H9 (cell line): ENCODE measurements around the gene GTF2H4. TPM values are rescaled to one million over a fixed set of nuclear protein-coding genes. Genes with fewer than 3 reads are reported as not detected.

Experiments
- DNase-seq: peaks from one replicate; pipeline ENCODE4 v3.0.0-alpha.2; 2017
- H2AFZ ChIP-seq: one replicate; pipeline ENCODE4 v1.6.1; 2013; ENCODE audit warnings: mild to moderate bottlenecking, low read length, control low read depth, moderate library complexity
- H2AK5ac ChIP-seq: 2 replicates; pipeline ENCODE4 v1.6.1; 2013; ENCODE audit warnings: low read length, control low read depth, mixed read lengths; ENCODE audit not compliant: insufficient read length
- H2BK120ac ChIP-seq: one replicate; pipeline ENCODE4 v1.6.1; 2013; ENCODE audit warnings: low read depth, mild to moderate bottlenecking, low read length, control low read depth, inconsistent platforms; ENCODE audit not compliant: poor library complexity, severe bottlenecking
- H2BK12ac ChIP-seq: 2 replicates; pipeline ENCODE4 v1.6.1; 2013; ENCODE audit warnings: low read length, control low read depth, mixed read lengths, low read depth; ENCODE audit not compliant: insufficient read length
- H2BK15ac ChIP-seq: 2 replicates; pipeline ENCODE4 v1.6.1; 2013; ENCODE audit warnings: low read depth, low read length, control low read depth
- H2BK20ac ChIP-seq: one replicate; pipeline ENCODE4 v1.6.1; 2013; ENCODE audit warnings: low read depth, mild to moderate bottlenecking, low read length, control low read depth, inconsistent platforms; ENCODE audit not compliant: poor library complexity, severe bottlenecking
- H2BK5ac ChIP-seq: 2 replicates; pipeline ENCODE4 v1.6.1; 2013; ENCODE audit warnings: low read length, control low read depth, mixed read lengths; ENCODE audit not compliant: insufficient read length
- H3K14ac ChIP-seq: 2 replicates; pipeline ENCODE4 v1.6.1; 2013; ENCODE audit warnings: low read length, control low read depth; ENCODE audit not compliant: insufficient read depth
- H3K18ac ChIP-seq: 2 replicates; pipeline ENCODE4 v1.6.1; 2013; ENCODE audit warnings: low read depth, mild to moderate bottlenecking, mixed read lengths, low read length, control low read depth; ENCODE audit not compliant: insufficient read length
- H3K23ac ChIP-seq: 2 replicates; pipeline ENCODE4 v1.6.1; 2013; ENCODE audit warnings: low read length, control low read depth, mixed read lengths, low read depth; ENCODE audit not compliant: insufficient read length
- H3K23me2 ChIP-seq: 2 replicates; pipeline ENCODE4 v1.6.1; 2013; ENCODE audit warnings: low read depth, mild to moderate bottlenecking, mixed read lengths, low read length, control low read depth; ENCODE audit not compliant: insufficient read length, poor library complexity, severe bottlenecking
- H3K27ac ChIP-seq: 2 replicates; pipeline ENCODE4 v1.5.1; 2013; ENCODE audit warnings: low read length, control low read depth, mixed read lengths, low read depth; ENCODE audit not compliant: insufficient read length
- H3K27me3 ChIP-seq: 2 replicates; pipeline ENCODE4 v1.6.1; 2013; ENCODE audit warnings: low read length, control low read depth, inconsistent platforms; ENCODE audit not compliant: insufficient read depth
- H3K4ac ChIP-seq: 2 replicates; pipeline ENCODE4 v1.6.1; 2013; ENCODE audit warnings: low read depth, mild to moderate bottlenecking, control low read depth, inconsistent platforms, low read length, moderate library complexity
- H3K4me1 ChIP-seq: 2 replicates; pipeline ENCODE4 v1.6.1; 2013; ENCODE audit warnings: low read length, control low read depth, inconsistent platforms; ENCODE audit not compliant: insufficient read depth
- H3K4me2 ChIP-seq: 2 replicates; pipeline ENCODE4 v1.6.1; 2013; ENCODE audit warnings: low read length, control low read depth, mixed read lengths; ENCODE audit not compliant: insufficient read length, insufficient read depth
- H3K56ac ChIP-seq: 2 replicates; pipeline ENCODE4 v1.6.1; 2013; ENCODE audit warnings: low read depth, mild to moderate bottlenecking, mixed read lengths, low read length, control low read depth; ENCODE audit not compliant: insufficient read length
- H3K79me1 ChIP-seq: 2 replicates; pipeline ENCODE4 v1.6.1; 2013; ENCODE audit warnings: low read depth, mild to moderate bottlenecking, moderate library complexity, low read length, control low read depth, inconsistent platforms; ENCODE audit not compliant: insufficient read depth, poor library complexity, severe bottlenecking
- H3K79me2 ChIP-seq: 2 replicates; pipeline ENCODE4 v1.6.1; 2013; ENCODE audit warnings: low read length, control low read depth, inconsistent platforms; ENCODE audit not compliant: insufficient read depth
- H3K9ac ChIP-seq: 2 replicates; pipeline ENCODE4 v1.6.1; 2013; ENCODE audit warnings: low read length, control low read depth, mixed read lengths; ENCODE audit not compliant: insufficient read length; ENCODE audit errors: extremely low read depth
- H3K9me3 ChIP-seq: one replicate; pipeline ENCODE4 v1.6.1; 2013; ENCODE audit warnings: low read depth, low read length, inconsistent platforms; ENCODE audit not compliant: control insufficient read depth
- H3T11ph ChIP-seq: one replicate; pipeline ENCODE4 v1.6.1; 2013; ENCODE audit warnings: mild to moderate bottlenecking, low read length, control low read depth, inconsistent platforms
- H4K20me1 ChIP-seq: one replicate; pipeline ENCODE4 v1.6.1; 2013; ENCODE audit not compliant: control insufficient read depth, insufficient read length, insufficient read depth
- H4K5ac ChIP-seq: 2 replicates; pipeline ENCODE4 v1.6.1; 2013; ENCODE audit warnings: low read depth, mild to moderate bottlenecking, mixed read lengths, low read length, control low read depth; ENCODE audit not compliant: insufficient read length
- H4K8ac ChIP-seq: replicated peaks from 2 replicates; pipeline ENCODE4 v1.6.1; 2013; ENCODE audit warnings: low read length, control low read depth, mixed read lengths, low read depth; ENCODE audit not compliant: insufficient read length
- H4K91ac ChIP-seq: 2 replicates; pipeline ENCODE4 v1.6.1; 2013; ENCODE audit warnings: low read depth, mild to moderate bottlenecking, moderate library complexity, mixed read lengths, low read length, control low read depth; ENCODE audit not compliant: insufficient read length
- H3K27ac Mint-ChIP-seq, 3 experiments: 2 replicates in 2 of 3; 3 replicates in 1 of 3; pipeline ENCODE4 v1.8.0; 2020 to 2021; ENCODE audit warnings: mixed read lengths in 3 of 3, mild to moderate bottlenecking in 1 of 3, moderate library complexity in 1 of 3
- H3K27me3 Mint-ChIP-seq: 2 replicates; pipeline ENCODE4 v1.8.0; 2021; ENCODE audit warnings: low read depth, mild to moderate bottlenecking, moderate library complexity, mixed read lengths
- H3K36me3 Mint-ChIP-seq, 3 experiments: 2 replicates in 2 of 3; 3 replicates in 1 of 3; pipeline ENCODE4 v1.8.0; 2020 to 2021; ENCODE audit warnings: low read depth in 3 of 3, mixed read lengths in 3 of 3; ENCODE audit not compliant: insufficient read depth in 1 of 3
- H3K4me1 Mint-ChIP-seq, 2 experiments: 2 replicates each; pipeline ENCODE4 v1.8.0; 2020; ENCODE audit warnings: mixed read lengths in 2 of 2
- H3K4me3 Mint-ChIP-seq, 2 experiments: 2 replicates in 1 of 2; 3 replicates in 1 of 2; pipeline ENCODE4 v1.8.0; 2020 to 2021; ENCODE audit warnings: mild to moderate bottlenecking in 2 of 2, mixed read lengths in 2 of 2, moderate library complexity in 1 of 2
- H3K9me3 Mint-ChIP-seq, 2 experiments: 2 replicates in 1 of 2; 3 replicates in 1 of 2; pipeline ENCODE4 v1.8.0; 2020; ENCODE audit warnings: mild to moderate bottlenecking in 2 of 2, mixed read lengths in 2 of 2, moderate library complexity in 1 of 2
- CTCF ChIP-seq: fragments of 200-600 bp; sonication (generic); conservative IDR thresholded peaks from 3 replicates; pipeline ENCODE4 v1.8.0; 2021; ENCODE audit warnings: antibody characterized with exemption, mild to moderate bottlenecking
- WGBS: extraction: QIAGEN DNeasy Blood & Tissue Kit; methylation state at CpG from one replicate; pipeline ENCODE4 v1.1.7; 2013; ENCODE audit warnings: missing lambda C conversion rate, low lambda C conversion rate, mixed read lengths; ENCODE audit not compliant: insufficient read length; ENCODE audit errors: extremely low coverage; 5-methylcytosine and 5-hydroxymethylcytosine counted together
- total RNA-seq: library from RNA; stranded (reverse); gene quantifications from 2 replicates; pipeline ENCODE4 v1.2.1, GENCODE V29; 2021

GTF2H4 gene
- total RNA-seq, 1 experiment from 2014 or later, result 60.8 TPM

- Histone ChIP-seq H3K27me3 (no peaks in the 10 kb centered on the region), H3K4ac (no peak within 1 kb of the TSS), H2AFZ (no peak within 1 kb of the TSS), H3K23me2 (peaks cover 37% of the 10 kb centered on the region), H3K23ac (no peak within 1 kb of the TSS), H4K20me1 (no peaks in the 10 kb centered on the region), H2AK5ac (no peak within 1 kb of the TSS), H4K5ac (no peak within 1 kb of the TSS), H2BK15ac (no peak within 1 kb of the TSS), H3K18ac (peak within 1 kb of the TSS; percentile 28), H2BK20ac (no peak within 1 kb of the TSS), H3K27ac (no peak within 1 kb of the TSS), H3K9ac (peak within 1 kb of the TSS; percentile 68), H3K56ac (no peak within 1 kb of the TSS), H3T11ph (no peak within 1 kb of the TSS), H3K4me2 (peak within 1 kb of the TSS; percentile 95), H3K79me1 (peaks cover 4% of the 10 kb centered on the region), H3K9me3 (no peaks in the 10 kb centered on the region), H2BK120ac (no peak within 1 kb of the TSS), H3K4me1 (peaks cover 6% of the 10 kb centered on the region; the same call in 1 of the 2 replicates), H3K14ac (peak within 1 kb of the TSS; percentile 62), H2BK12ac (no peak within 1 kb of the TSS), H4K8ac (no peak within 1 kb of the TSS), H3K79me2 (peaks cover 18% of the 10 kb centered on the region; the same call in 1 of the 2 replicates), H2BK5ac (peak within 1 kb of the TSS; percentile 24), H4K91ac (no peak within 1 kb of the TSS)
- no peak for TF ChIP-seq CTCF
- peaks cover 7 to 23% (median 13%) of the 10 kb centered on the region in 3 experiments for H3K36me3 Mint-ChIP-seq
- peak; percentile 55 for DNase-seq
- no peaks in the 10 kb centered on the region; the same call in 1 of the 2 replicates for H3K27me3 Mint-ChIP-seq
- H3K4me3 Mint-ChIP-seq, result peak within 1 kb of the TSS; percentile 72 to 92
- H3K9me3 Mint-ChIP-seq, result peaks cover 0 to 2% of the 10 kb centered on the region in 2 experiments; a peak in 1 of 5 replicates
- peaks cover 73 to 74% of the 10 kb centered on the region in 2 experiments for H3K4me1 Mint-ChIP-seq
- H3K27ac Mint-ChIP-seq, result peak within 1 kb of the TSS; percentile 97 to 99 (median 98)
- WGBS, result no CpG with 5 or more reads among the region's 62 CpGs
Measured at GRCh38 chr6:30883685-30884520, 24.1 kb upstream of the GTF2H4 start, which contains the start of gene DDR1. Gene DDR1, plus strand, starts transcription at chr6:30884519. Its CDS starts 4,211 bp downstream, at chr6:30888730.
